ENCODE measurements around the gene FEM1B. TPM values are rescaled to one million over a fixed set of nuclear protein-coding genes. Genes with fewer than 3 reads are reported as not detected.

The FEM1B gene
- total and polyA plus RNA-seq, 7 donors, result 11.4 to 64.2 (median 54.7) TPM

- TF ChIP-seq POLR2A (IDR thresholded peaks at IDR 0.05) (no peak), EP300 (IDR thresholded peaks at IDR 0.05) (no peak), POLR2AphosphoS5 (IDR thresholded peaks at IDR 0.05) (peak; percentile 19 to 40 (median 30)), CTCF (IDR thresholded peaks at IDR 0.05) (no peak)
- intact Hi-C loops (cut with DNase I), result no loop called here
Observed at GRCh38 chr15:68298882-68299381, 21.4 kb downstream of the FEM1B start.

DNA sequence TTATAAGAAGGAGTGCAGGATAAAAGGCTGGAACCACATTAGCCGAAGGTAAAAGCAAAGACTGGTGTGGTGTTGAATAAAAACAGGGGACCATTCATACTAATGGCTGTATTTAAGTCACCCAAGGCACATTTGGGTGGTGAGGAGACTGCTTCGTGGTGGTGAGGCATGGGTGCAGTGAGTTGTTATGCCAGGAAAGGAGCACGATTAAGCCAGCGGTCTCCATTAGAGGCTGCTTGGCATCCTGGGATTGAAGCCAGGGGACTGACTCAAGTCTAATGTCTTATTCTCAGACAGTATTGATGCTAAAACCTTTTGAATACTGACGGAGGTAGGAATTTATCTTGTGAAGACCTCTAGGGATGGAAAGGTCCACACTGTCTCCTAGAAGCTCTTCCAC lies 21.9 kb downstream of the FEM1B start:
- Histone ChIP-seq H3K36me3 (peaks cover 0 to 14% (median 0%) of the 10 kb centered on the region in 4 donors), H3K27ac (peak overlapping the region; percentile 40 to 68 (median 58)), H3K4me1 (peaks cover 0 to 40% (median 31%) of the 10 kb centered on the region in 4 donors), H3K27me3 (no peaks in the 10 kb centered on the region), H3K9me3 (no peaks in the 10 kb centered on the region), H3K4me3 (peak overlapping the region in 3 of 4 donors; percentile 16 to 29 (median 19))
- 68 to 78% methylated on average over 5 of the region's 5 CpGs for WGBS, 2 donors
- TF ChIP-seq CTCF (IDR thresholded peaks at IDR 0.05) (no peak), POLR2A (IDR thresholded peaks at IDR 0.05) (no peak), POLR2AphosphoS5 (IDR thresholded peaks at IDR 0.05) (no peak), EP300 (IDR thresholded peaks at IDR 0.05) (no peak)
- no peak for DNase-seq
- intact Hi-C loops (cut with DNase I), result no loop called here

More at GRCh38 chr15:68298882-68299381, 21.4 kb downstream of the FEM1B start:
- WGBS, 2 donors, result 22 to 23% methylated on average over 6 of the region's 6 CpGs
- Histone ChIP-seq H3K4me1 (peaks cover 0 to 45% (median 34%) of the 10 kb centered on the region in 4 donors), H3K36me3 (peaks cover 0 to 14% (median 0%) of the 10 kb centered on the region in 4 donors), H3K27ac (peak overlapping the region; percentile 40 to 68 (median 58)), H3K9me3 (no peaks in the 10 kb centered on the region), H3K4me3 (peak overlapping the region in 3 of 4 donors; percentile 16 to 29 (median 19)), H3K27me3 (no peaks in the 10 kb centered on the region)
- DNase-seq, result no peak

DNA sequence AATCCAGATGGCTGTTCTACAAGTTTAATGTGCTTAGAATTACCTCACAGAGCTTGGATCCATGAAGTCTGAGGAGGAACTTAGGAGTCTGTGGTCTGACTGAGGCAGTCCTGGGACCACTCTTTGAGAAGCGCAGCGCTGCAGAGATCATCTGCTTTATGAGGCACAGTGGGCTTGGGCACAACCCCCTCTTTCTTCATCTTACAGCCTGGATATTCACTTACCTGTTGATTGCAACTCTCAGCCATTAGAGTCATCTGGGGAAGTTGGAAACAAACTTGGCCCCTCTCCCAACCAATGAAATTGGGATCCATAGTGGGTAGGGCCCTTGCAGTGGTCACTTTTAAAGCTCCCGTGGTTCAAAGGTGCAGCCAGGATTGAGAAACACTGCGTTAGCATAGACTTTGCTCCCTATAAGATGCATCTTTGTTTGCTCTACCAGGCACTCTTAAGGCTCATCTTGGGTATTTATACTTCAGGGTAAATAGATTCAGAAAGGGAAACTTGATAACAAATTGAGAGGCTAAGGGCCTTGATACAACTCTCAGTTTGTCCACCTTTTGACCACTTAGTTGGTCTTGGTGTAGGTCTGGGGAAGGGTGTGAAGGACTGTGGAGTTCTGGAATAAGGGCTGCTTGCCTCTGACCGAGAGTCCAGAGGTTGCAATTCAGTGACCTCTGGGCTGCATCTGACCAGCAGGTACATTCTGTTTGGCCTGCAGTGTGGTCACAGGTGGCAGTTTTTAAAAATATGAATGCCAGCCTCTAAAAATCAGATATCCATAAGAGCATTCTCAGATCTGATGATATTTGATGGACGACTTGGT lies 22.8 kb downstream of the FEM1B start:
- no peak for DNase-seq
- Histone ChIP-seq H3K9me3 (no peaks in the 10 kb centered on the region), H3K4me3 (no peak overlapping the region), H3K4me1 (peaks cover 0 to 31% (median 22%) of the 10 kb centered on the region in 4 donors), H3K27me3 (no peaks in the 10 kb centered on the region), H3K36me3 (peaks cover 0 to 14% (median 0%) of the 10 kb centered on the region in 4 donors), H3K27ac (peak overlapping the region in 3 of 4 donors; percentile 54 to 68 (median 61))
- intact Hi-C loops (cut with DNase I), result loop anchor here (10.0 kb wide), 1 partner anchor 374 kb away; no protein-coding TSS in a partner anchor
- WGBS, 2 donors, result 56 to 77% methylated on average over 6 of the region's 6 CpGs
- TF ChIP-seq POLR2A (IDR thresholded peaks at IDR 0.05) (no peak), EP300 (IDR thresholded peaks at IDR 0.05) (no peak), CTCF (IDR thresholded peaks at IDR 0.05) (no peak), POLR2AphosphoS5 (IDR thresholded peaks at IDR 0.05) (no peak)

- TF ChIP-seq POLR2AphosphoS5 (IDR thresholded peaks at IDR 0.05) (no peak), POLR2A (IDR thresholded peaks at IDR 0.05) (no peak), EP300 (IDR thresholded peaks at IDR 0.05) (no peak), CTCF (IDR thresholded peaks at IDR 0.05) (no peak)
Observed at GRCh38 chr15:68301301-68301700, 23.8 kb downstream of the FEM1B start.

More at GRCh38 chr15:68301301-68301700, 23.8 kb downstream of the FEM1B start:
- no peaks in the 10 kb centered on the region for H3K9me3 ChIP-seq
- no peak for DNase-seq
- intact Hi-C loops (cut with DNase I), result loop anchor here (10.0 kb wide), 1 partner anchor 374 kb away; no protein-coding TSS in a partner anchor
- WGBS, 2 donors, result 94 to 96% methylated on average over 8 of the region's 8 CpGs
- peaks cover 0 to 23% (median 17%) of the 10 kb centered on the region in 4 donors for H3K4me1 ChIP-seq
- H3K27me3 ChIP-seq, result no peaks in the 10 kb centered on the region
- H3K27ac ChIP-seq, result no peak overlapping the region
- H3K4me3 ChIP-seq, result no peak overlapping the region
- peaks cover 0 to 14% (median 0%) of the 10 kb centered on the region in 4 donors for H3K36me3 ChIP-seq

All from sigmoid colon (tissue), 7 donors.